GM23338 (cell line): ENCODE data around the gene TRAPPC10.

Experiments used
- CREB1 ChIP-seq: fragments of 250-450 bp; sonication (Bioruptor Pico); IDR thresholded peaks from 2 replicates; pipeline ENCODE4 v1.5.0; 2020; ENCODE audit warnings: low read depth, mild to moderate bottlenecking, moderate library complexity
- CTCF ChIP-seq, 2 experiments: fragments of 200-600 bp in 1 of 2; sonication (generic) in 1 of 2; conservative IDR thresholded peaks; 2 replicates each; pipeline versions ENCODE4 v1.5.1 to v1.6.1; 2016 to 2017; ENCODE audit warnings: antibody characterized with exemption in 2 of 2, low read depth in 2 of 2, mild to moderate bottlenecking in 2 of 2, moderate library complexity in 1 of 2
- EZH2 ChIP-seq: fragments of 200-600 bp; sonication (generic); IDR thresholded peaks from one replicate; pipeline ENCODE4 v1.8.0; 2017; ENCODE audit warnings: antibody characterized with exemption, mild to moderate bottlenecking, low read depth; ENCODE audit not compliant: unreplicated experiment
- EZH2phosphoT487 ChIP-seq: fragments of 200-600 bp; sonication (generic); IDR thresholded peaks from one replicate; pipeline ENCODE4 v1.8.1; 2018; ENCODE audit warnings: antibody characterized with exemption; ENCODE audit not compliant: unreplicated experiment
- JUNB ChIP-seq: IDR thresholded peaks from one replicate; pipeline ENCODE4 v1.6.1; 2016; ENCODE audit warnings: antibody characterized with exemption; ENCODE audit not compliant: unreplicated experiment
- POLR2AphosphoS5 ChIP-seq: IDR thresholded peaks from 2 replicates; pipeline ENCODE4 v1.6.1; 2016; ENCODE audit warnings: antibody characterized with exemption, low read depth
- REST ChIP-seq: IDR thresholded peaks from one replicate; pipeline ENCODE4 v1.6.1; 2018; ENCODE audit warnings: antibody characterized with exemption; ENCODE audit not compliant: unreplicated experiment
- ZNF462 ChIP-seq: fragments of 250-450 bp; sonication (Bioruptor Pico); IDR thresholded peaks from 2 replicates; pipeline ENCODE4 v1.5.0; 2020; ENCODE audit warnings: mild to moderate bottlenecking, moderate library complexity

GRCh38 chr21:44082648-44083440 is 70.7 kb downstream of the TRAPPC10 start:
- TF ChIP-seq REST (no peak), CREB1 (CRISPR knock-in tag) (no peak), CTCF (conservative IDR thresholded peaks at IDR 0.05; ENCODE audit: low read depth in 2 of 2) (no peak), EZH2 (no peak), POLR2AphosphoS5 (no peak), ZNF462 (CRISPR knock-in tag) (no peak), JUNB (no peak), EZH2phosphoT487 (no peak)
